ENCODE measurements around the gene KLF8. TPM values are rescaled to one million over a fixed set of nuclear protein-coding genes. Genes with fewer than 3 reads are reported as not detected.
"Not testable (repeated sequence)": the region's sequence is repeated elsewhere in the genome, so short reads cannot be mapped to it uniquely, and the experiment has no call there.

The KLF8 gene
- total RNA-seq: 0.34 and 0.99 TPM in 2 replicates

DNA sequence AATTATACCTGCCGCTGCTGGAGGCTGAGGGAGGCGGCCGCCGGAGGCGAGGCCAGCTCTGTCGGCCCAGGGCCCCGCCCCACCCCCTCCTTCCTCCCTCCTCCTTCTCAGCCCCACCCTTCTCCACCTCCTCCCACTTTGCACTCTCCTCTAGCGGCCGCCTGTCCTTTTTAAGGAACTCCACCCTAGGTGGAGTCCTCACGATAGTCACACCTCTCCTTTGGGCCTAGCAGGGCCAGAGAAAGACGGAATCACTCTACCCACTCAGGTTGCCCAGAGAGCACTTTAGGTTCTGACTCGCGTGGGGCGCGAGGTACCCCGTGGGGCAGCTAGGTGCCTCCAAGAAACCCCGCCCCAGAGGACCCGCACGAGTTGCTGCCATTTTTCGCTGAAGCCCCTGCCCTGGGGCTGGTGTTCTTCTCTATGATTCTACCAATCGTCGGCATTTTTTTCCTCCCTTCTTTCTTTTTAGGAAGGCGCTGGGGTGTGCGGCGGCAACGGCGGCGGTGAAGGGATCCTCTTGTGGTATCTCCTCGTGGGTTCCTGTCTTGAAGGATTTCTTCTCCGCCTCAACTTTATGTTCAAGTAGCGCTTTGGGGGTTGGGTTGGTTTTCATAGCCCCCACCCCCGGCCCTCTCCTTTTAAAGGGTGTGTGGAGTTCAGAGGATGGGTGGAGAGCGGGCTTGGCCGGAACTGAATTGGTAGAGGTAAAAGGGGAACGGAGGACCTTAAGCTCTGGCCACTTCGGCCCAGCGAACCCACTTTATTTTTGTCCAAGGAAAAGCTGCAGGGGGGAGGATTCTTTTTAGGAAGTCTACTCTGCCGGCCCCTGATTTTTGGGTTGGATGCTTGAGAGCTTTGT, at the start of gene KLF8:
Gene KLF8, plus strand, starts transcription at position 136 of the 862 bp plus-strand sequence. CDS start 979 bp downstream, outside the sequence.
- DNase-seq (ENCODE audit: extremely low read depth, low read depth, low spot score): no peak

DNA sequence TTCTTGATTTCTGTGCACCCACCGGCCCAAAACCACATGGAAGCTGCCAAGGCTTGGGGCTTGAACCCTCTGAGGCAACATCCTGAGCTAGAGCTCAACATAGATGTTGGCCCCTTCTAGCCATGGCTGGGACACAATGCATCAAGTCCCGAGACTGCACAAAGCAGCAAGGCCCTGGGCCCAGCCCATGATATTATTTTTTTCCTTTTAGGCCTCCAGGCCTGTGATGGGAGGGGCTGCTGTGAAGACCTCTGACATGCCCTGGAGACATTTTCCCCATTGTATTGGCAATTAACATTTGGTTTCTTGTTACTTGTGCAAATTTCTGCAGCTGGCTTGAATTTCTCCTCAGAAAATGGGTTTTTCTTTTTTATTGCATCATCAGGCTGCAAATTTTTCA, 25.2 kb upstream of the KLF8 start:
- not testable (repeated sequence) for DNase-seq (ENCODE audit: extremely low read depth, low read depth, low spot score)

DNA sequence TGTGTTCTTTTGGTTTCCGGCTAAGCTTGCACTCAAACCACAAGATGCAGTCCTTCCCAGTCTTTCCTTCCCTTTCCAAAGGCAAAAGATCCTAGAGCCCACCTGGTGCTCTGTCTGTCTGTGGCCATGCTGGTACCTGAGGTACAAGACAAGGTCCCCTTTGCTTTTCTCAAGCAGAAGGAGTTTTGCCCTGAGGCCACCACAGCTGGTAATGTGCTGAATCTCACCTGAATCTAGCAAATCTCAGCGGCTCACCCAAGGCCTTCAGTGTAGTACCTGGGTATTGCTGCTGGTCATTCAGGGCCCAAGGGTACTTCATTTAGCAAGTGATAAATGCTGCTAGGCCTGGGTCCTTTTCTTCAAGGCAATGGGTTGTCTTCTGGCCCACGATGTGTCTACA, 20.5 kb upstream of the KLF8 start:
- no peak for DNase-seq (ENCODE audit: extremely low read depth, low read depth, low spot score)

DNA sequence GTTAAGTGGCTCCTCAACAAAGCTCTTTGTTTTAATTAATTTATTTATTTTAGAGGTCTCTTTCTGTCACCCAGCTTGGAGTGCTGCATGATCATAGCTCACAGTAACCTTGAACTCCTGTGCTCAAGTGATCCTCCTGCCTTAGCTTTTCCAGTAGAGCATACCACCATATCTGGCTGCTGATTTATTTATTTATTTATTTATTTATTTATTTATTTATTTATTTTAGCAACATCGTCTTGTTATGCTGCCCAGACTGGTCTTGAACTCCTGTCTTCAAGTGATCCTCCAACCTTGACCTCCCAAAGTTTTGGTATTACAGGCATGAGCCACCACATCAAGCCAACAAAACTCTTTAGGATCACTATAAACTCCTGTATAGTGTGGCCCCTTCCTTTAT, 15.8 kb upstream of the KLF8 start:
- no peak for DNase-seq (ENCODE audit: extremely low read depth, low read depth, low spot score)

GRCh38 chrX:56219700-56220099, 12.5 kb upstream of the KLF8 start:
- no peak for DNase-seq (ENCODE audit: extremely low read depth, low read depth, low spot score)

- DNase-seq (ENCODE audit: extremely low read depth, low read depth, low spot score): no peak
These were observed 11.1 kb upstream of the KLF8 start for GRCh38 chrX:56221101-56221500.

DNA sequence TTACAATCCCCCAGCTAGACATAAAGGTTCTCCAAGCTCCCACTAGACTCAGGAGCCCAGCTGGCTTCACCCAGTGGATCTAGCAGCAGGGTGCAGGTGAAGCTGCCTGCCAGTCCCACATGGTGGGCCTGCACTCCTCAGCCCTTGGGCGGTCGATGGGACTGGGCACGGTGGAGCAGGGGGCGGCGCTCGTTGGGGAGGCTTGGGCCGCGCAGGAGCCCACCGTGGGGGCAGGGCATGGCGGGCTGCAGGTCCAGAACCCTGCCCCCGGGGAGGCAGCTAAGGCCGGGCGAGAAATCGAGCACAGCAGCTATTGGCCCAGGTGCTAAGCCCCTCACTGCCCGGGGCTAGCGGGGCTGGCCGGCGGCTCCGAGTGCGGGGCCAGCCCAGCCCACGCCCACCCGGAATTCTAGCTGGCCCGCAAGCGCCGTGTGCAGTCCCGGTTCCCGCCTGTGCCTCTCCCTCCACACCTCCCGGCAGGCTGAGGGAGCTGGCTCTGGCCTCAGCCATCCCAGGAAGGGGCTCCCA, 9.6 kb upstream of the KLF8 start:
- no peak for DNase-seq (ENCODE audit: extremely low read depth, low read depth, low spot score)

GRCh38 chrX:56226980-56227379, 5.2 kb upstream of the KLF8 start:
- no peak for DNase-seq (ENCODE audit: extremely low read depth, low read depth, low spot score)

- no peak for DNase-seq (ENCODE audit: extremely low read depth, low read depth, low spot score)
These were observed 3.2 kb upstream of the KLF8 start for GRCh38 chrX:56228914-56229313.

GRCh38 chrX:56231537-56232090, 542 bp upstream of the KLF8 start:
- no peak for DNase-seq (ENCODE audit: extremely low read depth, low read depth, low spot score)

- DNase-seq (ENCODE audit: extremely low read depth, low read depth, low spot score): no peak
These were observed 944 bp downstream of the KLF8 start for GRCh38 chrX:56233100-56233499.

- no peak for DNase-seq (ENCODE audit: extremely low read depth, low read depth, low spot score)
These were observed 1.5 kb downstream of the KLF8 start for GRCh38 chrX:56233682-56234081.

DNA sequence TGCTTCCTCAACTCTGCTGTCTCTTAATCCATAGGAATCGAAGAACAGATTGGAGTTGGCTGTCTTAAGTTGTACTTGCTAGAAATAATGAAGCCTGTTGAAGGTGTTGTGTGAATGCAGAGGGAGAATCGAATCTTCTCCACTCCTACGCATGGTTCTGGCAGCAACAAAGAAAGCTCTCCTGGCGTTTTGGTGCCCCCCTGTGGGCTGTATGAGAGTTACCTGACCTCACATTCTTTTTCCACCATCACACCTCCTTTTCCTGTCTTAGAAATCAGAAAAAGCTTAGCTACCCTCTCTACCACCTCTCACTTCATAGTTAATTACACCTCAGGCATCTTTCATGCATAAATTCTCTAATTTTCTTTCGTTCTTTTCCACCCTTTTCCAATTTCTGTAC, 16.3 kb downstream of the KLF8 start:
- DNase-seq (ENCODE audit: extremely low read depth, low read depth, low spot score): peak; percentile 9

DNA sequence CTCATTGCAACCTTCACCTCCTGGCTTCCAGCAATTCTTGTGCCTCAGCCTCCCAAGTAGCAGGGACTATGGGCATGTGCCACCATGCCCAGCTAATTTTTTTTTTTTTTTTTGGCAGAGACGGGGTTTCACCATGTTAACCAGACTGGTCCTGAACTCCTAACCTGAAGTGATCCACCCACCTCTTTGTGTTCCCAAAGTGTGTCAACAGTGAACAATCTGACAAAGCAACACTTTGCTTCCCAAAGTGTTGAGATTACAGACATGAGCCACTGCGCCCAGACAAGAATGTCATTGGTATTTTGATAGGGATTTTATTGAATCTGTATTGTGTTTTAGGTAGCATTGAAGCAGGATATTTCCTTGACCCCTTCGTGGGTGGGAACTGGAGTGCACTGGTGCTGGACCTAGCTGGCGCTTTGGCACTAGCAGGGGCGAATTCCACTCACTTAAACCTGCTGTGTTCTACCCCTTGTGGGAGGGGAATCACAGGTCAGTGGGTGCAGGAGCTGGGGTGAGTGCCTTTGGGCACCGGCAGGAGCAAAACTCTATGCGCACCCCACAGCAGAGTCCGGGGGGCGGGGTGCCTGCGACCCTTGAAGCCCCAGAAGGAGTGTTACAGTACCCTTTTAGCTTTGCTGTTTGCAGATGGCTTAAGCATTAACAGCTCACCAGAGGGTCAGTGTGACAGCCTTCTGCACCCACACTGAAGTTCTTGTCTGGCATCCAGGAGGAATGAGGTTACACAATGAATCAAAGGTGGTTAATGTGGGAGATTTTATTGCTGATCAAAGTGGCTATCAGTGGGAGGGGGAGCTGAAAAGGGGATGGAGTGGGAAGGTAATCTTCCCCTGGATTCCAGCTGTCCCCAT, 21.9 kb downstream of the KLF8 start:
- no peak for DNase-seq (ENCODE audit: extremely low read depth, low read depth, low spot score)

DNA sequence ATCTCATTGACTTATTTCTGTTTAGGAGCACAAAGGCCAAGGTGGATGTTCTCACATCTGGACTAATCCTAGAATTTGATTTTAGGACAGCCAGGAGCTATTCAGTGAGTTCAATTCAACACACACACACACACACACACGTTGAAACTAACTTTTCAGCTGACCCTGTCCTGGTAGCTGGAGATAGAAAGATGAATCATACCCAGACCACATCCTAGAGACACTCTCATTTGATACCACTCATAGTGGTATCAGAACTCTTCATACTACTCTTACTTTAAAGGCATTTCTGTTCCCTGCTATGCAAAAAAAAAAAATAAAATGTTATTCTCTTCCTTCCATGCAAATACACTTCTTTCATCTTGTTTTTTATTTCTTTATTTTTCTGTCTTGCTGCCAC, 36.7 kb downstream of the KLF8 start:
- DNase-seq (ENCODE audit: extremely low read depth, low read depth, low spot score): no peak

DNA sequence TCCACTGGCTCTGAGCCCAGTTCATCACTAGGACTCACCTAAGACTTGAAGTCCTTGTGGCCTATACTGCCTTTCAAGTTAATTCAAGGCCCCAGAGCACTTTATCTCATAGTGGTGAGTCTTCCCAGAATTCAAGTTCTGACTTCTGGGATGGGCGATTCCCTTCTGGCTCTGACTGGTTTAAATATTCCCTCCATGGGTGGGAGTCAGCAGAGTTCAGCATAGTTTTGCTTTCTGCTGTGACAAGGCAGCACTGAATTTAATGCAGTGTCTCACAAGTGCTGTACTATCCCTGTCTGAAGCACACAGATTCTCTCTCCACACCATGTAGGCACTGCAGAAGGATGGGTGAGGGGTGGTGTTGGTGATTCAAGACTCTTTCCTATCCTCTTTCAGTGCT, 46.5 kb downstream of the KLF8 start:
- DNase-seq (ENCODE audit: extremely low read depth, low read depth, low spot score): no peak

DNA sequence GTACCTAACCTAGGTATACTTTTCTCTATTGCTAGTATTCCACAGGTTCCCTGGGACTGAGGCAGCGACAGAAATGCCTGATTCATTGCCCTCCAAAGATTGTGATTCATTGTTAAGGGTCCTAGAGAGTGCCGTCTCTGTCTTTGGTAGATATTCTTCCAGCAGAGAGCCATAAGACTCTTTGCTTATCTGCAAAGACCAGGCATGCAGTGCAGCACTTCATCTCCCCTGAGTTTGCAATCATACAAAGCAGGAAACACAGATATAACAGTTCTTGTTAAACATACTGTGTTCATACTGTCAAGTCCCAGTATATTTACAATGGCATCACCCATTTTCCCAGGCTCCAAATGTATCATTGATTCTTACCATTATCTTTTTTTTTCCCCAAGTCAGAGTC, 47.7 kb downstream of the KLF8 start:
- DNase-seq (ENCODE audit: extremely low read depth, low read depth, low spot score): no peak

GRCh38 chrX:56281789-56282188, 49.6 kb downstream of the KLF8 start:
- no peak for DNase-seq (ENCODE audit: extremely low read depth, low read depth, low spot score)

- DNase-seq (ENCODE audit: extremely low read depth, low read depth, low spot score): no peak
These were observed 52.1 kb downstream of the KLF8 start for GRCh38 chrX:56284269-56284668.

DNA sequence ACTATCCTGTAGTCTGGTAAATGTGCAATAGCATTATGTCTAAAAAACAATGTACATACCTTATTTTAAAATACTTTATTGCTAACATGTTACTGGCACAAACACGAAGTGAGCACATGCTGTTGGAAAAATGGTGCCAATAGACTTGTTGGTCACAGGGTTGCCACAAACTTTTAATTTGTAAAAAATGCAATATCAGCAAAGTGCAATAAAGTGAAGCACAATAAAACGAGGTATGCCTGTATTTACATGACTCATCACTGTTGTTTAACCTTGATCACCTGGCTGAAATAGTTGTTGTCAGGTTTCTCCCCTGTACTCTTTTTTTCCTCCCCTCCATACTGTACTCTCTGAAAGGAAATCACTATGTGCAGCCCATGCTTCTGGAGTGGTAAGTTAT, 56.5 kb downstream of the KLF8 start:
- no peak for DNase-seq (ENCODE audit: extremely low read depth, low read depth, low spot score)

DNA sequence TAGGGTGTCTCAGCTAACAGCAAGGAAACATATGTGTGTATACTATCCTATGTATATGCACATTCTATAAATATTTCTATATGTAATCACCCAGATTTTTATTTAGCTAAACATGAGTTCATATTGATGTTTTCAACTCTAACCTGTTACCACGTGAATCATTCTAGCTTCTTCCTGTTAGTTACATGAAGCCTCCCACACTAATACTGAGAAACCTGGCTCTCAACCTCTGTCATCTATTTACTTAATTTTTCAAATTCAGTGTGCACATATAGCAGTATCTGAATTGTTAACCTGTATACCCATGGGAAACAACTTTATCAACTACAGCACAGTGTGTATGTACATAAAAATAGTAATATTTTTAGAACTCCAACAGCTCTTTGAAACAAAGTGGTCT, 57.3 kb downstream of the KLF8 start:
- no peak for DNase-seq (ENCODE audit: extremely low read depth, low read depth, low spot score)

Data from glomerular endothelial cell (primary cell).